ENCODE measurements around the gene SETD3.

- TF ChIP-seq POLR2A (IDR thresholded peaks at IDR 0.05; ENCODE audit: low read depth, low read length) (no peak), POLR2AphosphoS5 (IDR thresholded peaks at IDR 0.05; ENCODE audit: low read depth, low read length) (no peak), TAF1 (IDR thresholded peaks at IDR 0.05; ENCODE audit: low read depth, low read length) (no peak), PAX5 (IDR thresholded peaks at IDR 0.05; ENCODE audit: insufficient read depth, low read length, severe bottlenecking) (no peak), SPI1 (IDR thresholded peaks at IDR 0.05; ENCODE audit: low read depth, low read length) (no peak), POU2F2 (IDR thresholded peaks at IDR 0.05; ENCODE audit: low read depth, low read length) (no peak)
Measured at GRCh38 chr14:99427632-99428300, 52.9 kb downstream of the SETD3 start.
